Measurements from ENCODE around the gene DIPK1B. TPM values are rescaled to one million over a fixed set of nuclear protein-coding genes. Genes with fewer than 3 reads are reported as not detected.

DIPK1B gene
- total and polyA plus RNA-seq, 10 of the 15 experiments (the other 5 are each of a cell fraction or from before 2014, with no cell fraction given), result 0.08 to 0.28 (median 0.13) TPM; not detected in 3

- Histone ChIP-seq H3K36me3 (ENCODE audit: control insufficient read depth in 2 of 2, insufficient read depth in 2 of 2, low read length in 1 of 2) (no peaks in the 10 kb centered on the region), H4K20me1 (ENCODE audit: control insufficient read depth, insufficient read depth) (no peaks in the 10 kb centered on the region), H3K27ac (ENCODE audit: control insufficient read depth, insufficient read depth) (no peak overlapping the region), H3K9ac (ENCODE audit: control insufficient read depth, insufficient read depth, low read length) (no peak overlapping the region), H3K27me3 (replicated peaks in 1 of 2; ENCODE audit: control insufficient read depth in 2 of 2, insufficient read depth in 2 of 2, low read length in 1 of 2) (peaks cover 4 to 7% of the 10 kb centered on the region in 2 experiments; a peak in 3 of 4 replicates), H3K4me3 (no peak overlapping the region), H2AFZ (ENCODE audit: control insufficient read depth, low read depth, low read length) (no peak overlapping the region), H3K4me2 (ENCODE audit: control insufficient read depth, insufficient read depth) (no peak overlapping the region), H3K9me3 (replicated peaks; ENCODE audit: control insufficient read depth, insufficient read depth, low read length) (no peaks in the 10 kb centered on the region), H3K4me1 (ENCODE audit: control insufficient read depth, insufficient read depth, low read length) (no peaks in the 10 kb centered on the region), H3K79me2 (ENCODE audit: control insufficient read depth, insufficient read depth, low read length) (no peaks in the 10 kb centered on the region)
- SMC1A ChIA-PET (ENCODE audit: uncharacterized antibody, unreplicated experiment), result no interaction called here
- intact Hi-C loops (cut with micrococcal nuclease; ENCODE audit: unreplicated experiment) (no loop called here), in situ Hi-C loops (cut with MboI) (no loop called here)
- CTCF ChIA-PET, result no interaction called here
- FAIRE-seq (no peak), DNase-seq (ENCODE audit: low read depth, low spot score) (no peak), ATAC-seq (no peak)
- RAD21 ChIA-PET (ENCODE audit: unreplicated experiment), result interaction anchor here (0.7 kb wide), 1 partner anchor 20 kb away, joined by 4 read pairs; the partner anchor contains the start of gene AGPAT2
- POLR2A ChIA-PET, result no interaction called here
- BruUV-seq (replicated peaks), result no TSS peak
- 41% methylated on average over 21 of the region's 21 CpGs for WGBS (ENCODE audit: insufficient coverage, insufficient replicate concordance, low lambda C conversion rate, missing lambda C conversion rate)
- TF ChIP-seq ZNF622 (IDR thresholded peaks at IDR 0.05) (no peak), ETV6 (conservative IDR thresholded peaks at IDR 0.05 in 1 of 2, IDR thresholded peaks at IDR 0.05 in 1 of 2; ENCODE audit: borderline replicate concordance in 1 of 2, low read depth in 1 of 2) (no peak), SKIL (IDR thresholded peaks at IDR 0.05; ENCODE audit: low read depth, poor library complexity, severe bottlenecking) (no peak), GATAD2B (conservative IDR thresholded peaks at IDR 0.05; ENCODE audit: low read depth) (no peak), ATF2 (IDR thresholded peaks at IDR 0.05; ENCODE audit: low read length) (no peak), PML (IDR thresholded peaks at IDR 0.05; ENCODE audit: low read length) (no peak), ZZZ3 (IDR thresholded peaks at IDR 0.05; ENCODE audit: control insufficient read depth, insufficient read length, low read depth) (no peak), ZNF24 (IDR thresholded peaks at IDR 0.05) (no peak), DPF2 (IDR thresholded peaks at IDR 0.05) (no peak), CEBPB (IDR thresholded peaks at IDR 0.05; ENCODE audit: borderline replicate concordance in 1 of 2, low read depth in 2 of 2, low read length in 2 of 2) (no peak), ZBTB11 (CRISPR knock-in tag; IDR thresholded peaks at IDR 0.05) (no peak), KDM1A (IDR thresholded peaks at IDR 0.05; ENCODE audit: borderline replicate concordance) (no peak), ZNF217 (IDR thresholded peaks at IDR 0.05) (no peak)
These were observed 45.0 kb upstream of the DIPK1B start for GRCh38 chr9:136667214-136667939.

Data from GM12878 (cell line).